ENCODE results near the gene SLC31A1. TPM values are rescaled to one million over a fixed set of nuclear protein-coding genes. Genes with fewer than 3 reads are reported as not detected.

SLC31A1 gene
- total RNA-seq, 1 experiment from 2014 or later: 17.6 TPM

GRCh38 chr9:113296796-113297558 lies 75.6 kb downstream of the SLC31A1 start:
- POLR2A ChIA-PET: no interaction called here
- intact Hi-C loops (cut with micrococcal nuclease; ENCODE audit: unreplicated experiment) (no loop called here), in situ Hi-C loops (cut with HindIII; ENCODE audit: low pct_unique_long_range_greater_than_20kb, low sequenced_read_pairs) (no loop called here)
- ATAC-seq (no peak), DNase-seq (ENCODE audit: low read depth, low spot score) (no peak)
- TF ChIP-seq CTCF (IDR thresholded peaks at IDR 0.05): no peak
- no peak for TF ChIP-seq TCF7L2 (IDR thresholded peaks at IDR 0.05; ENCODE audit: low read depth, low read length)
- TF ChIP-seq SIN3A (IDR thresholded peaks at IDR 0.05; ENCODE audit: borderline replicate concordance, insufficient read depth, low read depth, low read length): no peak
- no peak for TF ChIP-seq POLR2AphosphoS5 (IDR thresholded peaks at IDR 0.05; ENCODE audit: low read depth, low read length)
- TF ChIP-seq REST (IDR thresholded peaks at IDR 0.05; ENCODE audit: insufficient read depth in 1 of 2, low read depth in 2 of 2, low read length in 1 of 2): no peak
- Histone ChIP-seq H3K4me1 (ENCODE audit: control insufficient read depth, insufficient read depth, low read length) (no peaks in the 10 kb centered on the region), H3K27ac (ENCODE audit: low read length) (no peak overlapping the region), H3K36me3 (ENCODE audit: control insufficient read depth, insufficient read depth, low read length) (no peaks in the 10 kb centered on the region), H3K9me3 (ENCODE audit: control insufficient read depth, insufficient read depth, low read depth, low read length) (no peaks in the 10 kb centered on the region), H3K27me3 (ENCODE audit: control insufficient read depth, insufficient read depth, low read length) (no peaks in the 10 kb centered on the region; the same call in 1 of the 2 replicates), H3K4me3 (ENCODE audit: low read depth in 2 of 2, low read length in 2 of 2) (no peak overlapping the region)
- CTCF ChIA-PET: interaction anchor here (0.6 to 1.0 kb wide), 2 partner anchors 22 to 166 kb away, joined by 3 to 4 read pairs; partner anchors contain the start of genes CDC26 and PRPF4
- BruUV-seq (replicated peaks): no TSS peak

GRCh38 chr9:113298311-113298710 lies 77.0 kb downstream of the SLC31A1 start:
- ChIA-PET CTCF (no interaction called here), POLR2A (no interaction called here)
- TF ChIP-seq REST (IDR thresholded peaks at IDR 0.05; ENCODE audit: insufficient read depth in 1 of 2, low read depth in 2 of 2, low read length in 1 of 2) (no peak), TCF7L2 (IDR thresholded peaks at IDR 0.05; ENCODE audit: low read depth, low read length) (no peak), POLR2AphosphoS5 (IDR thresholded peaks at IDR 0.05; ENCODE audit: low read depth, low read length) (no peak)
- no peaks in the 10 kb centered on the region for H3K9me3 ChIP-seq (ENCODE audit: control insufficient read depth, insufficient read depth, low read depth, low read length)
- no peaks in the 10 kb centered on the region for H3K36me3 ChIP-seq (ENCODE audit: control insufficient read depth, insufficient read depth, low read length)
- no peak overlapping the region for H3K4me3 ChIP-seq (ENCODE audit: low read depth in 2 of 2, low read length in 2 of 2)
- no peaks in the 10 kb centered on the region; the same call in 1 of the 2 replicates for H3K27me3 ChIP-seq (ENCODE audit: control insufficient read depth, insufficient read depth, low read length)
- BruUV-seq (replicated peaks): no TSS peak
- ATAC-seq (no peak), DNase-seq (ENCODE audit: low read depth, low spot score) (no peak)
- H3K4me1 ChIP-seq (ENCODE audit: control insufficient read depth, insufficient read depth, low read length): no peaks in the 10 kb centered on the region
- in situ Hi-C loops (cut with HindIII; ENCODE audit: low pct_unique_long_range_greater_than_20kb, low sequenced_read_pairs) (no loop called here), intact Hi-C loops (cut with micrococcal nuclease; ENCODE audit: unreplicated experiment) (no loop called here)
- no peak overlapping the region for H3K27ac ChIP-seq (ENCODE audit: low read length)

All from Panc1 (cell line).